ENCODE measurements around the gene TFIP11. TPM values are rescaled to one million over a fixed set of nuclear protein-coding genes. Genes with fewer than 3 reads are reported as not detected.

TFIP11 gene
- total RNA-seq, 2 donors from 2014 or later = 28.4 to 28.9 TPM

GRCh38 chr22:26547426-26547825, 35.2 kb upstream of the TFIP11 start:
- Mint-ChIP-seq H3K4me1 (peaks cover 10% of the 10 kb centered on the region), H3K27ac (peak overlapping the region; percentile 10), H3K27me3 (ENCODE audit: insufficient read depth) (no peaks in the 10 kb centered on the region), H3K9me3 (no peaks in the 10 kb centered on the region), H3K36me3 (ENCODE audit: low read depth) (peaks cover 27% of the 10 kb centered on the region), H3K4me3 (no peak overlapping the region)
- H3K4me1 ChIP-seq (ENCODE audit: control insufficient read depth, insufficient read depth, low read length) = peaks cover 3% of the 10 kb centered on the region
- no peak overlapping the region for H3K4me3 ChIP-seq (ENCODE audit: low read length)
- WGBS, 2 experiments (ENCODE audit: insufficient coverage in 1 of 2, insufficient read length in 1 of 2) = 93 to 95% methylated on average over 4 to 7 of the region's 7 CpGs
- no peak for DNase-seq
- H3K9me3 ChIP-seq (ENCODE audit: control insufficient read depth, low read length) = no peaks in the 10 kb centered on the region
- H3K27me3 ChIP-seq (ENCODE audit: control insufficient read depth, insufficient read depth, low read length, poor library complexity, severe bottlenecking) = no peaks in the 10 kb centered on the region
- H3K27ac ChIP-seq (ENCODE audit: low read depth, low read length) = no peak overlapping the region
- H3K9ac ChIP-seq (ENCODE audit: extremely low read depth, low read length, poor library complexity, severe bottlenecking) = no peak overlapping the region
- TF ChIP-seq, protein P1, sequence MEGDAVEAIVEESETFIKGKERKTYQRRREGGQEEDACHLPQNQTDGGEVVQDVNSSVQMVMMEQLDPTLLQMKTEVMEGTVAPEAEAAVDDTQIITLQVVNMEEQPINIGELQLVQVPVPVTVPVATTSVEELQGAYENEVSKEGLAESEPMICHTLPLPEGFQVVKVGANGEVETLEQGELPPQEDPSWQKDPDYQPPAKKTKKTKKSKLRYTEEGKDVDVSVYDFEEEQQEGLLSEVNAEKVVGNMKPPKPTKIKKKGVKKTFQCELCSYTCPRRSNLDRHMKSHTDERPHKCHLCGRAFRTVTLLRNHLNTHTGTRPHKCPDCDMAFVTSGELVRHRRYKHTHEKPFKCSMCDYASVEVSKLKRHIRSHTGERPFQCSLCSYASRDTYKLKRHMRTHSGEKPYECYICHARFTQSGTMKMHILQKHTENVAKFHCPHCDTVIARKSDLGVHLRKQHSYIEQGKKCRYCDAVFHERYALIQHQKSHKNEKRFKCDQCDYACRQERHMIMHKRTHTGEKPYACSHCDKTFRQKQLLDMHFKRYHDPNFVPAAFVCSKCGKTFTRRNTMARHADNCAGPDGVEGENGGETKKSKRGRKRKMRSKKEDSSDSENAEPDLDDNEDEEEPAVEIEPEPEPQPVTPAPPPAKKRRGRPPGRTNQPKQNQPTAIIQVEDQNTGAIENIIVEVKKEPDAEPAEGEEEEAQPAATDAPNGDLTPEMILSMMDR (conservative IDR thresholded peaks at IDR 0.05) = no peak
- H3K36me3 ChIP-seq (ENCODE audit: control insufficient read depth, insufficient read depth, low read length) = peaks cover 7% of the 10 kb centered on the region

GRCh38 chr22:26546282-26546681, 34.0 kb upstream of the TFIP11 start:
- TF ChIP-seq, protein P1 (conservative IDR thresholded peaks at IDR 0.05) = no peak
- Histone ChIP-seq H3K36me3 (ENCODE audit: control insufficient read depth, insufficient read depth, low read length) (peaks cover 7% of the 10 kb centered on the region), H3K27ac (ENCODE audit: low read depth, low read length) (no peak overlapping the region), H3K4me3 (ENCODE audit: low read length) (no peak overlapping the region), H3K27me3 (ENCODE audit: control insufficient read depth, insufficient read depth, low read length, poor library complexity, severe bottlenecking) (no peaks in the 10 kb centered on the region), H3K4me1 (ENCODE audit: control insufficient read depth, insufficient read depth, low read length) (peaks cover 3% of the 10 kb centered on the region), H3K9me3 (ENCODE audit: control insufficient read depth, low read length) (no peaks in the 10 kb centered on the region), H3K9ac (ENCODE audit: extremely low read depth, low read length, poor library complexity, severe bottlenecking) (no peak overlapping the region)
- Mint-ChIP-seq H3K9me3 (no peaks in the 10 kb centered on the region), H3K27me3 (ENCODE audit: insufficient read depth) (no peaks in the 10 kb centered on the region), H3K36me3 (ENCODE audit: low read depth) (peaks cover 29% of the 10 kb centered on the region), H3K27ac (no peak overlapping the region), H3K4me1 (peaks cover 10% of the 10 kb centered on the region), H3K4me3 (no peak overlapping the region)
- DNase-seq = no peak
- WGBS, 2 experiments (ENCODE audit: insufficient coverage in 1 of 2, insufficient read length in 1 of 2) = 86 to 97% methylated on average over 2 to 5 of the region's 5 CpGs

DNA sequence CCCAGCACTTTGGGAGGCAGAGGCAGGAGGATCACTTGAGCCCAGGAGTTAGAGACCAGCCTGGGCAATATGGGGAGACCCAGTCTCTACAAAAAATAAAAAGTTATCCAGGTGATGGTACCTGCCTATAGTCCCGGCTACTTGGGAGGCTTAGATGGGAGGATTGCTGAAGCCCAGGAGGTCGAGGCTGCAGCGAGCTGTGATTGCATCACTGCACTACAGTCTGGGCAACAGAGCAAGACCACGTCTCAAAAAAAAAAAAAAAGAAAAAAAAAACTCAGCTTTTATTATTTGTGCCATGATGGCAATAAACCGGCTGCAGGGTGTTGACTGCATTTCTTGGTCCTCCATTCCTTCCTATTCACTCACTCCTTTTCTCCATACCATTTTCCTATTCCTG, 33.6 kb upstream of the TFIP11 start:
- no peak for DNase-seq
- Mint-ChIP-seq H3K9me3 (no peaks in the 10 kb centered on the region), H3K27ac (no peak overlapping the region), H3K4me3 (no peak overlapping the region), H3K27me3 (ENCODE audit: insufficient read depth) (no peaks in the 10 kb centered on the region), H3K36me3 (ENCODE audit: low read depth) (peaks cover 30% of the 10 kb centered on the region), H3K4me1 (peaks cover 8% of the 10 kb centered on the region)
- Histone ChIP-seq H3K27me3 (ENCODE audit: control insufficient read depth, insufficient read depth, low read length, poor library complexity, severe bottlenecking) (no peaks in the 10 kb centered on the region), H3K9ac (ENCODE audit: extremely low read depth, low read length, poor library complexity, severe bottlenecking) (no peak overlapping the region), H3K36me3 (ENCODE audit: control insufficient read depth, insufficient read depth, low read length) (peaks cover 11% of the 10 kb centered on the region), H3K27ac (ENCODE audit: low read depth, low read length) (no peak overlapping the region), H3K9me3 (ENCODE audit: control insufficient read depth, low read length) (no peaks in the 10 kb centered on the region), H3K4me1 (ENCODE audit: control insufficient read depth, insufficient read depth, low read length) (peaks cover 3% of the 10 kb centered on the region), H3K4me3 (ENCODE audit: low read length) (no peak overlapping the region)
- TF ChIP-seq, protein P1 (conservative IDR thresholded peaks at IDR 0.05) = no peak
- WGBS, 2 experiments (ENCODE audit: insufficient coverage in 1 of 2, insufficient read length in 1 of 2) = 93 to 97% methylated on average over 5 of the region's 5 CpGs

Data from endodermal cell (in vitro differentiated cells).